ENCODE data around the gene LRRC63. TPM values are rescaled to one million over a fixed set of nuclear protein-coding genes. Genes with fewer than 3 reads are reported as not detected.

LRRC63 gene
- total and polyA plus RNA-seq, 10 donors: 0.04 to 1.3 (median 0.62) TPM

- TF ChIP-seq, protein P1, sequence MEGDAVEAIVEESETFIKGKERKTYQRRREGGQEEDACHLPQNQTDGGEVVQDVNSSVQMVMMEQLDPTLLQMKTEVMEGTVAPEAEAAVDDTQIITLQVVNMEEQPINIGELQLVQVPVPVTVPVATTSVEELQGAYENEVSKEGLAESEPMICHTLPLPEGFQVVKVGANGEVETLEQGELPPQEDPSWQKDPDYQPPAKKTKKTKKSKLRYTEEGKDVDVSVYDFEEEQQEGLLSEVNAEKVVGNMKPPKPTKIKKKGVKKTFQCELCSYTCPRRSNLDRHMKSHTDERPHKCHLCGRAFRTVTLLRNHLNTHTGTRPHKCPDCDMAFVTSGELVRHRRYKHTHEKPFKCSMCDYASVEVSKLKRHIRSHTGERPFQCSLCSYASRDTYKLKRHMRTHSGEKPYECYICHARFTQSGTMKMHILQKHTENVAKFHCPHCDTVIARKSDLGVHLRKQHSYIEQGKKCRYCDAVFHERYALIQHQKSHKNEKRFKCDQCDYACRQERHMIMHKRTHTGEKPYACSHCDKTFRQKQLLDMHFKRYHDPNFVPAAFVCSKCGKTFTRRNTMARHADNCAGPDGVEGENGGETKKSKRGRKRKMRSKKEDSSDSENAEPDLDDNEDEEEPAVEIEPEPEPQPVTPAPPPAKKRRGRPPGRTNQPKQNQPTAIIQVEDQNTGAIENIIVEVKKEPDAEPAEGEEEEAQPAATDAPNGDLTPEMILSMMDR (IDR thresholded peaks at IDR 0.05 in 8 of 11, conservative IDR thresholded peaks at IDR 0.05 in 3 of 11): no peak
- no peak for TF ChIP-seq POLR2A (IDR thresholded peaks at IDR 0.05)
- TF ChIP-seq POLR2AphosphoS5 (IDR thresholded peaks at IDR 0.05): no peak
- Histone ChIP-seq H3K4me1 (peaks cover 24 to 52% (median 39%) of the 10 kb centered on the region in 6 donors), H3K9me3 (peaks cover 0 to 8% (median under 1%) of the 10 kb centered on the region in 8 donors), H3K36me3 (no peaks in the 10 kb centered on the region), H3K27me3 (replicated peaks in 1 of 7) (no peaks in the 10 kb centered on the region), H3K4me3 (peak overlapping the region in 2 of 8 donors; percentile 9 to 45), H3K27ac (peak overlapping the region; percentile 49 to 89 (median 80))
- intact Hi-C loops (cut with DNase I; ENCODE audit: low total_unique reads): no loop called here
- no peak for DNase-seq
- 50 to 63% (median 52%) methylated on average over 3 of the region's 3 CpGs for WGBS, 5 donors
Measured at GRCh38 chr13:46296115-46296822, 84.5 kb downstream of the LRRC63 start.

- WGBS, 5 donors: 35 to 60% (median 46%) methylated on average over 3 of the region's 3 CpGs
- Histone ChIP-seq H3K4me3 (no peak overlapping the region), H3K27ac (peak overlapping the region in 7 of 8 donors; percentile 67 to 89 (median 83)), H3K36me3 (no peaks in the 10 kb centered on the region), H3K27me3 (replicated peaks in 1 of 7) (no peaks in the 10 kb centered on the region), H3K4me1 (peaks cover 24 to 52% (median 39%) of the 10 kb centered on the region in 6 donors), H3K9me3 (peaks cover 0 to 14% (median 5%) of the 10 kb centered on the region in 8 donors)
- no peak for DNase-seq
- TF ChIP-seq, protein P1 (IDR thresholded peaks at IDR 0.05 in 8 of 11, conservative IDR thresholded peaks at IDR 0.05 in 3 of 11): no peak
- TF ChIP-seq POLR2A (IDR thresholded peaks at IDR 0.05) (no peak), POLR2AphosphoS5 (IDR thresholded peaks at IDR 0.05) (no peak)
- intact Hi-C loops (cut with DNase I; ENCODE audit: low total_unique reads): no loop called here
Measured at GRCh38 chr13:46296921-46297320, 85.2 kb downstream of the LRRC63 start.

- no peaks in the 10 kb centered on the region for H3K27me3 ChIP-seq (replicated peaks in 1 of 7)
- H3K36me3 ChIP-seq: no peaks in the 10 kb centered on the region
- intact Hi-C loops (cut with DNase I; ENCODE audit: low total_unique reads): no loop called here
- no peak overlapping the region for H3K4me3 ChIP-seq
- DNase-seq: no peak
- peaks cover 0 to 17% (median 10%) of the 10 kb centered on the region in 8 donors for H3K9me3 ChIP-seq
- 16 to 26% (median 22%) methylated on average over 3 of the region's 3 CpGs for WGBS, 5 donors
- peak overlapping the region in 7 of 8 donors; percentile 67 to 89 (median 83) for H3K27ac ChIP-seq
- TF ChIP-seq, protein P1 (IDR thresholded peaks at IDR 0.05 in 8 of 11, conservative IDR thresholded peaks at IDR 0.05 in 3 of 11): no peak
- TF ChIP-seq POLR2A (IDR thresholded peaks at IDR 0.05) (no peak), POLR2AphosphoS5 (IDR thresholded peaks at IDR 0.05) (no peak)
- peaks cover 24 to 52% (median 39%) of the 10 kb centered on the region in 6 donors for H3K4me1 ChIP-seq
Measured at GRCh38 chr13:46297361-46297811, 85.7 kb downstream of the LRRC63 start.

DNA sequence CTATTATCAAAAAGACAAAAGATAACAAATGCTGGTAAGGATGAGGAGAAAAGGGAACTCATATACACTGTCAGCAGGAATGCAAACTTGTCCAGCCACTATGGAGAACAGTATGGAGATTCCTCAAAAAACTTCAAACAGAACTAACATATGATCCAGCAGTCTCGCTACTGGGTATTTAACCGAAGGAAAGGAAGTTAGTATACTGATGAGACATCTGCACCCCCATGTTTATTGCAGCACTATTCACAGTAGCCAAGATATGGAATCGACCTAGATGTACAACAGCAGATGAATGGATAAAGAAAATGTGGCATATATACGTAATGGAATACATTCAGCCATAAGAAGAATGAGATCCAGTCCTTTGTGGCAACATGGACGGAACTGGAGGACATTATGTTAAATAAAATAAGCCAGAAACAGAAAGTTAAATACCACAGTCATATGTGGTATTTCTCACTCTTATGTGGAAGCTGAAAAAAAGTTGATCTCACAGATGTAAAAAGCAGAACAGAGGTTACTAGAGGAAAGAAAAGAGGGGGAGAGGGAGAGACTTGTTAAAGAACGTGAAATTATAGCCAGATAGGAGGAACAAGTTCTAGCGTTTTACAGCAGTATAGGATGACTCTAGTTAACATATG is 92.1 kb downstream of the LRRC63 start:
- intact Hi-C loops (cut with DNase I; ENCODE audit: low total_unique reads): no loop called here
- no peak overlapping the region for H3K4me3 ChIP-seq
- 24 to 42% (median 34%) methylated on average over 7 of the region's 7 CpGs for WGBS, 5 donors

More for the DNA sequence above, 92.1 kb downstream of the LRRC63 start:
- TF ChIP-seq POLR2AphosphoS5 (IDR thresholded peaks at IDR 0.05) (no peak), POLR2A (IDR thresholded peaks at IDR 0.05) (no peak)
- TF ChIP-seq, protein P1 (IDR thresholded peaks at IDR 0.05 in 8 of 11, conservative IDR thresholded peaks at IDR 0.05 in 3 of 11): no peak
- Histone ChIP-seq H3K36me3 (no peaks in the 10 kb centered on the region), H3K27ac (peak overlapping the region in 5 of 8 donors; percentile 8 to 73 (median 56)), H3K9me3 (peaks cover 0 to 23% (median 14%) of the 10 kb centered on the region in 8 donors), H3K4me1 (peaks cover 0 to 16% (median 7%) of the 10 kb centered on the region in 6 donors), H3K27me3 (replicated peaks in 1 of 7) (no peaks in the 10 kb centered on the region)
- no peak for DNase-seq
